Cerebellar cortex (tissue), 1 donor: ENCODE measurements around the gene CFAP157.
A peak's percentile ranks its signal among the peaks of the same experiment; 100 is the strongest.

Experiments
- DNase-seq: peaks from one replicate; pipeline ENCODE4 v3.0.0-alpha.2; 2015; ENCODE audit warnings: low spot score

CFAP157 gene

GRCh38 chr9:127715470-127716337, 8.9 kb downstream of the CFAP157 start, which contains the start of the genes PTRH1 and TTC16:
Gene PTRH1, minus strand, starts transcription at chr9:127715663. Its CDS starts 24 bp downstream, at chr9:127715639.
Gene TTC16, plus strand, starts transcription at chr9:127716079. Its CDS starts 67 bp downstream, at chr9:127716146.
- DNase-seq = peak; percentile 97

- DNase-seq = no peak
Measured at GRCh38 chr9:127716412-127716811, 9.6 kb downstream of the CFAP157 start.

DNA sequence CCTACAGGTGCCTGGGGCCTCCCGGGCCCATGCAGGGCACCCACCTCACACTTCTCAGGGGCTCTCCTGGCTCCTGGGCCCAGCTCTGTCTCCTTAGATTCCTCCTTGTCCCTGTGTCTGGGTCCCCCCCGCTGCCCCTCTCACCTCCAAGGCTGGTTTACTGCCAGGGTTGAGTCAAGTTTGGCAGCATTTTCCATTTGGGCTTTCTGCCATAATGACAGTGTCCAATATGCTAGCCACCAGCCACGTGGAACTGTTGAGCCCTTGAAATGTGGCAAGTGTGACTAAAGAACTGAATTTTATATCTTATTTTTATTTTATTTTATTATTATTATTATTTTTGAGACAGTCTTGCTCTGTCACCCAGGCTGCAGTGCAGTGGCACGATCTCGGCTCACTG, 11.0 kb downstream of the CFAP157 start:
- peak; percentile 66 for DNase-seq

- no peak for DNase-seq
Measured at GRCh38 chr9:127720031-127720864, 13.5 kb downstream of the CFAP157 start.

DNA sequence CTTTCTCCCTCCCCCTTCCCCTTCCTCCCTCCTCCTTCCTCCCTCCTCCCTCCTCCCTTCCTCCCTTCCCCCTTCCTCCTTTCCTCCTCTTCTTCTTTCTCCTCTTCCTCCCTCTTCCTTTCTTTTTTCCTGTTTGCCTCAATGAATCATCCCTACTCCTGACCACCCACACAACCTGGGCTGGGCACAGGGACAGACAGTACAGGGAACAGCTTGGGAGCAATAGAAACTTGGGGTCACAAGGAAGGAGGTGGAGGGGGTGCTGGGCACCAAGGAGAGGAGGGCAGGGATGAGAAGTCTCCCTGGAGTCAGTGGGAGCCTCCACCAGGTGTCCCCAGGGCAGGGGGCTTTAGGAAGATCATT, 14.1 kb downstream of the CFAP157 start:
- DNase-seq = no peak

GRCh38 chr9:127721391-127721821, 14.6 kb downstream of the CFAP157 start:
- DNase-seq = no peak

- DNase-seq = no peak
Measured at GRCh38 chr9:127722055-127722745, 15.4 kb downstream of the CFAP157 start.

DNA sequence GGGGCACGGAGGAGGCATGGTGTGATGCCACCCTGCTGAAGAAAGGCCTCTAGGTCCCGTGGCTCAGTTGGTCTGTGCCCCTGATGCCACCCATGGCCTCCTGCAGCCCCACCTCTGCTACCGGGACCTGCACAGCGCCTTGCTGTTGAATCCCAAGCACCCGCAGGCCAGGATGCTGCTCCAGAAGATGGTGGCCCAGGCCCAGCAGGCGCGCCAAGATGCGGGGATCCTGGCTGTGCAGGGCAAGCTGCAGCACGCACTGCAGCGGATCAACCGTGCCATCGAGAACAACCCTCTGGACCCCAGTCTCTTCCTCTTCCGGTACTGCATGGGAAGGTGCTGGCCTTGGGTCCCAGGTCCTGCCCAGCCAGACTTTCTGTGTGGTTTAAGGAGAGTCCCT, 16.2 kb downstream of the CFAP157 start:
- no peak for DNase-seq

GRCh38 chr9:127723444-127723843, 16.7 kb downstream of the CFAP157 start:
- DNase-seq = no peak

DNA sequence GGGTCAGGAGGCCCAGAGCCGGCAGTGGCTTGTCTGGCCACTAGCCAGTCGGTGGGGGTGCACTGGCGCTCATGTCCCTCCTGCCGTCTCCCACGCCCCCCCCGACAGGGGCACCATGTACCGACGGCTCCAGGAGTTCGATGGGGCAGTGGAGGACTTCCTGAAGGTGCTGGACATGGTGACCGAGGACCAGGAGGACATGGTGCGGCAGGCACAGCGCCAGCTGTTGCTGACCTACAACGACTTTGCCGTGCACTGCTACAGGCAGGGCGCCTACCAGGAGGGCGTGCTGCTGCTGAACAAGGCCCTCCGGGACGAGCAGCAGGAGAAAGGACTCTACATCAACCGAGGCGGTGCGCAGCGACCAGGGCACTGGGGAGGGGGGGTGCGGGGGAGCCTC, 17.2 kb downstream of the CFAP157 start:
- DNase-seq = no peak

- DNase-seq = no peak
Measured at GRCh38 chr9:127726871-127727270, 20.1 kb downstream of the CFAP157 start.

DNA sequence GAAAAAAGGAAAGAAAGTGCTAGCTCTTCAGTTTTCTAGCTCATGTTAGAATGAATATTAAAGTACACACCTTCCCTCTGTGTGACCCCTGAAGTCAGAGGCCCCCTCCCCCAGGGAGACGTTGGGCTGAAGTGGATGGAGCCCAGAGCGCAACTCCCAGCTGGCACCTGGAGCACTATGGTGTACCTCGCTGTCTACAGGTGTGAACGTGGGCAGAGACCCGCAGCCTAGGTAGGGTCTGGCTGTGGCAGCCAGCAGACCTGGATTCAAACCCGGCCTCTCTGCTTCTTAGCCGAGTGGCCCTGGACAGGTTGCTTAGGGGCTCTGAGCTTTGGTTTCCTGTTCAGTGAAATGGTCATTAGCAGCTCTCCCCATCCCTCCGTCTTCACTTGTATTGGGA, 22.0 kb downstream of the CFAP157 start:
- no peak for DNase-seq

GRCh38 chr9:127729522-127730256, 22.9 kb downstream of the CFAP157 start:
- DNase-seq = no peak

GRCh38 chr9:127730262-127730661, 23.5 kb downstream of the CFAP157 start:
- no peak for DNase-seq

GRCh38 chr9:127730799-127731410, 24.1 kb downstream of the CFAP157 start:
- DNase-seq = no peak

GRCh38 chr9:127731938-127732337, 25.1 kb downstream of the CFAP157 start:
- no peak for DNase-seq

DNA sequence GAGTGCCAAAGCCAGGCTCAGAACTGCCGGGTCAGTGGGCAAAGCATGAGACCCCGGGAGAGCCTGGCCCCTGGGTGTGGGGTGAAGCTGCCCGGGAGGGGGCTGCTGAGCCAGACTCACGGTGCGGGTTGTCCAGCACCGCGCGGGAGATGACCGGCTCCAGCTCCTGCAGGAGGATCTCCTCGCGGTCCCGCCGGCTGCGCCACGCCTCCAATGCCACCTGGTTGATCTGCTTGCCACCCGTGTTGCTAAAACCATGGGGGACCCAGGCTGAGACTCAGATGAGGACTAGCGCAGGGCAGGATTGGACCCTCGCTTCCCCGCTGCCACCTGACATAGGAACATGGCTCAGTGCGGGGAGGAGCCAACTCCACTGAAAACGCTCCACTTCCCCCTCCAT, 25.7 kb downstream of the CFAP157 start:
- no peak for DNase-seq

DNA sequence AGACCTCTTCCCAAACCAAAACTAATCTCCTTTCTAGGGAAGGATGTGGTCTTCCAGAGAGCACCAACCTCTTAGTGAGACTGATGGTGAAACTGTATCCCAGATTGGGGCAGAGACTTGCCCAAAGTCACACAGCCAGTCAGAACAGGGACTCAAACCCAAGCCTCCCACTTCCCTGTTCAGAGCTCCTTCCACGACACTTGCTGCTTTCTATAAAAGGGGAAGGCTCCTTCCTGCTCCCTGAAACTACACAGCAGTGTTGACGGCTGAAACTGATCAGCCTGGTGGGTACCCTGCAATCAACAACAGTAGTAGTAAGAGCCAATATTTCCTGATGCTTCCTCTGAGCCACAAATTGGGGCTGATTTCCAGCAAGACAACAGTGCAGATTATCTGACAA, 26.8 kb downstream of the CFAP157 start:
- no peak for DNase-seq

GRCh38 chr9:127734247-127734746, 27.5 kb downstream of the CFAP157 start:
- DNase-seq = no peak

GRCh38 chr9:127734747-127735529, 28.1 kb downstream of the CFAP157 start, which contains the start of gene TOR2A:
Gene TOR2A, minus strand, starts transcription at chr9:127735294. Its CDS starts 24 bp downstream, at chr9:127735270.
- DNase-seq = peak; percentile 98
